HG02852 (cell line): ENCODE data around the gene EXOC6B.

Experiments
- ATAC-seq: cut with Tn5 transposase; IDR thresholded peaks from one replicate; pipeline ENCODE4 v1.9.1; 2021; ENCODE audit warnings: mild to moderate bottlenecking, moderate library complexity; ENCODE audit not compliant: unreplicated experiment

Gene EXOC6B

GRCh38 chr2:72830273-72830672 lies 4.4 kb upstream of the EXOC6B start:
- no peak for ATAC-seq

- ATAC-seq: no peak
Measured at GRCh38 chr2:72828840-72829507, 3.1 kb upstream of the EXOC6B start.

- ATAC-seq: no peak
Measured at GRCh38 chr2:72827966-72828646, 2.3 kb upstream of the EXOC6B start.

DNA sequence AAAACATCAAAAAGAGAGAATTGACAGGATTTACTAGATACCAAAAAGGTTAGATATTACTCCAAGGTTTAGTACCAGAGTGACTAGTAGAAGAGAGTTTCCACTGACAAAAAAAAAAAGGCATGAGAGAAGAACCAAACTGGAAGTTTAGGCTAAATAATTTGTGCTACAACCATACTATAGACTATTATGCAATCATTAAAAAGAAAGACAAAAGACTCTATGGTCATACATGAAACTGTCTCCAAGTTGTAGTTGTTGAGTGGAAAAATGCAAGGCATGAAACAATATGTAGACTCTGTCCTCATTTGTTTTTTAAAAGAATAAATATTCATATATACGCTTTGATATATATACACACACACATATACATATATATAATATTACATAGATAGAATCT lies 1.7 kb upstream of the EXOC6B start:
- no peak for ATAC-seq

GRCh38 chr2:72826156-72826477 lies 284 bp upstream of the EXOC6B start:
- ATAC-seq: no peak

DNA sequence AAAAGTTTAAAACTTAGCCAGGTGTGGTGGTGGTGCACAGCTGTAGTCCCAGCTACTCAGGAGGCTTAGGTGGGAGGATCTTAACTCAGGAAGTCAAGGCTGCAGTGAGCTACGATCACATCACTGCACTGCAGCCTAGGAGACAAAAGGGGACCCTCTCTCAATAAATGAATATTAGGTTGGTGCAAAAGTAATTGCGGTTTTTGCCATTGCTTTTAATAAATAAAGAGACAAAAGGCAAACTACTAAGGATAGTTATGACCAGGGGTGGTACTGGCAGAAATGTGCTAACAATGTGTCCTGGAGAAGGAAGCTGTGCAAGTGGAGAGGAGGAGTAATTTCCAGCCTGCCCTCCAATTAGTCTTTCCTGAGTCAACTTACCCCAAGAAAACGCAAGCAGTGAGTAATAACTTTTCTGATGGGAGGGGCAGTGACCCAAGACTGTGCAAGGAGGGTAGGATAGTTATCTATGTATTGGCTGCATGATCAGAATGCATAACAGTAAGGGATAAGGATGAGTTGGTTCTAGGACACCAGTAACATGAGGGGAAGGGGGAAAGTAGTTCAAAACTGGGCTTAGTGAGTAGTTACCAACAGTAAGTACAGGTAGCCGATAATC lies 1.5 kb downstream of the EXOC6B start:
- no peak for ATAC-seq

DNA sequence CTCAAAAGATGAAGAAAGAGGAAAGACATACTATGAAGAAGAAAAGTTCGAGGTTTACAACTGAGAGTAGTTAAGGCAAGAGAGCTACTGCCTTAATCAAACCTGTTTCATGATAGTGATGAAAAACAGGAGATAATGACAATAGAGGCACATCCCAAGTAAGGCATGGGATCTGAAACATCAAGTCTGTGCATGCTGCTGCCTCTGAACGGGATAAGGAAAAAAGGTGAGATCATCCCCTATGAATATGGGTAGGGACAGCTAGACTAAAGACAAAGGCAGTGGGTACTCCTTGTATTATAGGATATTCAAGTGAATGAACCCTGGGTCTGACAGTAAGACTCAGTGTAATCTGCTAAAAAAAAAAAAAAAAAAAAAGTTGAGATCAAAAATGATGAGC lies 3.0 kb downstream of the EXOC6B start:
- no peak for ATAC-seq

DNA sequence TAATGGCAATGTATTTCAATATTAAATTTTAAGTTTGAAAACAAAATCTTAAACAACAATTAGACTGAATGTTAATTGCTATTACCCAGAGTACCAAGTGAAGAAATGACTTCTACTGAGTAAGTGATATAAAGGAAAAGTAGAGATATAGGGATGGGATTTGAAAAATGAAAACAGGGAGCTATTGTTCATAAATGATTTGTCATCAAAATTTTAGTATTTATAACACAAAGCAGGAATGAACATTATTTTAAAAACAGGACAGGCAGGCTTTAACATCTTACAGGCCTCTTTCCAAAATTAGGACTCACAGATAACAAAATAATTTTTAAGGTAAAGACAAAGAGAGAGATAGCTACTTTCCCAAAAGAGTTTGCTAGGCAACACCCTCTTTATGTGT lies 3.9 kb downstream of the EXOC6B start:
- ATAC-seq: no peak

GRCh38 chr2:72821118-72821517 lies 4.7 kb downstream of the EXOC6B start:
- no peak for ATAC-seq

DNA sequence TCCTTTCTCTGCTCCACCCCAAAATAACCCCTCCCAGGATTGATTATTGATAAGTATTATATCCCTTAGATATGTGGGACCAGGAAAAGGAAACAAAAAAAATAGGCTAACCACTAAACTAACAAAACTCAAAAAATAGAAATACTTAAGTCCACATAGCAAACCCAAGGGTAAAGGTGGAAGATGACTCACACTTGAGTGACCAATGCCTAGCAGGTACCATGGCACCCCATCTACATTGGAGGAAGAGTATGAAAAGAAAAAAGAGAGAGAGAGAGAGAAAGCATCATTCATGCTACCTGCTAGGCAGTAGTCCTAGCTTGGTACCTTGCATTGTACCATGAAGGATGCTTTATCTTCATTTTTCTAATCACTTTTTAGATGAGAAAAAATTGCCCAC lies 6.3 kb downstream of the EXOC6B start:
- no peak for ATAC-seq

DNA sequence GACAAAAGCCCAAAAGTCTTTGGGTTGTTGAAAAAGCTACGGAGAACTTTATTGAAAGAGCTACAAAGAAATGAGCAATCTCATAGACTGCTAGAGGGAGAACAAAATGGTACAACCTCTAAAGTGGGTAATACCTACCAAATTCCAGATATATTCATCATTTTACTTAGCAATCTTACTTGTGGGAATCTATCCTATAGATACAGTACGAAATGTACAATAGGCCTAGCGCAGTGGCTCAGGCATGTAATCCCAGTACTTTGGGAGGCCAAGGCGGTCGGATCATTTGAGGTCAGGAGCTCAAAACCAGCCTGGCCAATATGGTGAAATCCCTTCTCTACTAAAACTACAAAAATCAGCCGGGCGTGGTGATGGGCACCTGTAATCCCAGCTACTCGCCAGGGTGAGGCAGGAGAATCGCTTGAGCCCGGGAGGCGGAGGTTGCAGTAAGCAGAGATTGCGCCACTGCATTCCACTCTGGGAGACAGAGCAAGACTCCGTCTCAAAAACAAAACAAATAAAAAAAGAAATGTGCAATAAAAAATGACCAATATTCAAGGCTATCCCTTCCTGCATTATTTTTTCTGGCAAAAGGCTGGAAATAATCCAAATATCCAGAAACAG lies 10.1 kb downstream of the EXOC6B start:
- ATAC-seq: no peak

DNA sequence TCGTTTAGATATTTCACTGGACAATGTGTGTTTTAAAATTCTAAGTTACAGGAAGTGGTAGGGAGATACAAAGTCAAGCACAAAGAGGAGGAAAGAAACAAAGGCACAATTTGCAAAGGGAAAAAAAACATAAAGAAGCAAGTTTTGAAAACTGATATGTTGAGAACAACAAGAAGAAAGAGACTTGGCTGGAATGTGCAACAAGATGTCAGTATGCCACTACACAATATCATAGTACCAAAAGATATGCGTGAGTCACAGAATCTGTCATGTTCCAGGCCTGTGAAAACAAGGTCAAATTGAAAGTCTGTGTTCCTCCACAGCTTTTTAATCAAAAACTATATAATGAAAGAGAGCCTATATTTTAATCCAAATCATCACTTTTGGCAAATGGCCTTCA lies 12.0 kb downstream of the EXOC6B start:
- ATAC-seq: no peak

DNA sequence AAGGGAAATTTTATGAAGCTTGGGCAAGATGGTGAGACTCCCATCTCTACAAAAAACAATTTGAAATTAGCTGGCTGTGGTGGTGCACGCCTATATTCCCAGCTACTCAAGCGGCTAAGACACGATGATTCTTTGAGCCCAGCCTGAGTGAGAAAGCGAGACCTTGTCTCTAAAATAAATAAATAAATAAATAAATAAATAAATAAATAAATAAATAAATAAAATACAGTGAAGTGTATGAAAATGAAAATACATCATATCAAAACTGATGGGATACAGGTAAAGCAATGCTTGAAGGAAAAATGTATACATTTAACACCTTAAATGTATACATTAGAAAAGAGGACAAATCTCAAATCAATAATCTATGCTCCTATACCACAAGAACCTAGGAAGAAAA lies 15.7 kb downstream of the EXOC6B start:
- ATAC-seq: no peak

GRCh38 chr2:72809095-72809494 lies 16.7 kb downstream of the EXOC6B start:
- no peak for ATAC-seq

DNA sequence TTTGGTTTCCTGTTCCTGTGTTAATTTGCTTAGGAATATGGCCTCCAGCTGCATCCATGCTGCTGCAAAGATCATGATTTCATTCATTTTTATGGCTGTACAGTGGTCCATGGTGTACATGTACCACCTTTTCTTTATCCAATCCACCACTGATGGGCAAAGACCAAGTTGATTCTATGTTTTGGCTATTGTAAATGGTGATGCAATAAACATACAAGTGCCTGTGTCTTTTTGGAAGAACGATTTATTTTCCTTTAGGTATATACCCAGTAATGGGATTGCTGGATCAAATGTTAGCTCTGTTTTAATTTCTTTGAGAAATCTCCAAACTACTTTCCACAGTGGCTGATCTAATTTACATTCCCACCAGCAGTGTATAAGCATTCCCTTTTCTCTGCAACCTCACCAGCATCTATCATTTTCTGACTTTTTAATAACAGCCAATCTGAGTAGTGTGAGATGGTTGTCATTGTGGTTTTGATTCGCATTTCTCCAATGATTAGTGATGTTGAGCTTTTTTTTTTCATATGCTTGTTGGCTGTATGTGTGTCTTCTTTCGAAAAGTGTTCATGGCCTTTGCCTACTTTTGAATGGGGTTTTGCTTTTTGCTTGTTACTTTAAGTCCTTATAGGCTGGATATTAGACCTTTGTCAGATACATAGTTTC lies 19.4 kb downstream of the EXOC6B start:
- no peak for ATAC-seq

GRCh38 chr2:72803626-72804320 lies 22.1 kb downstream of the EXOC6B start:
- ATAC-seq: no peak

GRCh38 chr2:72803151-72803550 lies 22.7 kb downstream of the EXOC6B start:
- no peak for ATAC-seq

GRCh38 chr2:72800492-72800891 lies 25.3 kb downstream of the EXOC6B start:
- no peak for ATAC-seq

DNA sequence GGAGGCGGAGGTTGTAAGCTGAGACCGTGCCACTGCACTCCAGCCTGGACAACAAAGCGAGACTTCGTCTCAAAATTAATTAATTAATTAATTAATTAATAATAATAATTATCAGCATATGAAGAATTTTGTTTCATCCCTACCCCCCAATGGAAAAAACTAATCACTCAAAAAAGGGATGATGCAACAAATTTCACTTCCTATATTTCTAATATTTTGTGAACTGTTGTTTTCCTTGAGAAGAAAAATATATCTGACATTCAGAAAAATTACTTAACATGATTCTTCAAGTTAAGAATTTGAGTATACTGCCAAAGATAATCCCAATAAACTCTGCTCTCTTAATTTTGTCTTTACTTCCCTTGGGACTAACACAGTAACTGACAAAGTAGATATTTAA lies 28.1 kb downstream of the EXOC6B start:
- no peak for ATAC-seq

GRCh38 chr2:72796766-72797165 lies 29.1 kb downstream of the EXOC6B start:
- ATAC-seq: no peak

DNA sequence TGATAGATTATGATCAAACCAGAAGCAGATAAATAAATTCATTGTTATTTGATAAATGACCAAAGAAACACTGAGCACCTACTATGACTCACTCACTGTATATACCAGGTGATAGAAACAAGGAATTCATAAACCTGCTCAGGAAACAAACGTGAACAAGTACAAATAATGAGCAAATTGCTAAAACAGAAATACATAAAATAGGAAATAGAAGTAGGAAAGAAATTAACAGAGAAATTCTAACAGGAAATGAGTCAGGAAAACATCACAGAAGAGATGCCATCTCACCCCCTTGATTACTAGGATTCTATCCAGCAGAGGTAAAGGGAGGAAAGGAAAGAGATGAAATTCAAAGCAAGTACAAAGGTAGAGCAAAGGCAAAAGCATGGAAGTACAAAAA lies 31.3 kb downstream of the EXOC6B start:
- no peak for ATAC-seq
